HepG2 (cell line): ENCODE results near the gene DBNDD1. TPM values are rescaled to one million over a fixed set of nuclear protein-coding genes. Genes with fewer than 3 reads are reported as not detected.
"Not testable (repeated sequence)": the region's sequence is repeated elsewhere in the genome, so short reads cannot be mapped to it uniquely, and the experiment has no call there.

Source experiments
- ATAC-seq: fragments of 200-7000 bp; cut with Tn5 transposase; 3 replicates; pipeline ENCODE4 v1.9.1; 2020; ENCODE audit warnings: mild to moderate bottlenecking, moderate library complexity
- BruUV-seq: library from RNA; stranded (reverse); fragments of 400-500 nt; replicated peaks from 2 replicates; lab custom pipeline; 2021; lab: Mats Ljungman, UMichigan
- CTCF ChIA-PET: fragments of 300-600 bp; formaldehyde crosslinking; extraction: SDS; loops from one replicate; lab custom pipeline; 2021; ENCODE audit warnings: low total read pairs, inconsistent platforms, low intra/inter-chr PET ratio; lab: Yijun Ruan, JAX
- POLR2A ChIA-PET: fragments of 350-600 bp; sonication (Branson Sonifier 250); formaldehyde crosslinking; loops from one replicate; lab custom pipeline; 2020; ENCODE audit warnings: antibody characterized with exemption, inconsistent platforms; lab: Yijun Ruan, JAX
- DNase-seq: peaks from one replicate; pipeline ENCODE4 v3.0.0-alpha.2; 2015; ENCODE audit warnings: low spot score
- FAIRE-seq: peaks from 3 replicates; lab custom pipeline; 2011; peaks lifted over from hg19 to GRCh38; lab: Jason Lieb, UNC
- H2AFZ ChIP-seq: one replicate; pipeline ENCODE4 v1.6.1; 2011; ENCODE audit warnings: low read length, inconsistent platforms
- H3K27ac ChIP-seq: fragments of 300-600 bp; 3 replicates; pipeline ENCODE4 v1.8.0; 2011; ENCODE audit warnings: mixed run types, mild to moderate bottlenecking, mixed read lengths, low read length, inconsistent platforms; ENCODE audit not compliant: insufficient read depth; ENCODE audit errors: extremely low read length
- H3K27me3 ChIP-seq, 2 experiments: fragments of 200-600 bp in 1 of 2; 2 replicates in 1 of 2; 3 replicates in 1 of 2; pipeline versions ENCODE4 v1.6.0 to v1.8.0; 2011; ENCODE audit warnings: low read length in 2 of 2, mild to moderate bottlenecking in 2 of 2, moderate library complexity in 2 of 2, inconsistent platforms in 1 of 2; ENCODE audit not compliant: insufficient read depth in 2 of 2, control insufficient read depth in 1 of 2
- H3K36me3 ChIP-seq, 2 experiments: fragments of 200-600 bp in 1 of 2; replicated peaks in 1 of 2; 2 replicates in 1 of 2; 3 replicates in 1 of 2; pipeline versions ENCODE4 v1.5.1 to v1.8.0; 2011; ENCODE audit warnings: low read length in 2 of 2, inconsistent platforms in 1 of 2; ENCODE audit not compliant: insufficient read depth in 2 of 2, control insufficient read depth in 1 of 2
- H3K4me1 ChIP-seq: 2 replicates; pipeline ENCODE4 v1.5.1; 2012; ENCODE audit warnings: low read length, inconsistent platforms; ENCODE audit not compliant: insufficient read depth
- H3K4me2 ChIP-seq: 2 replicates; pipeline ENCODE4 v1.6.0; 2011; ENCODE audit warnings: low read depth, low read length, inconsistent platforms
- H3K4me3 ChIP-seq, 3 experiments: fragments of 200-600 bp in 1 of 3; sonication (generic), shearing (Covaris generic) in 1 of 3; replicated peaks in 1 of 3; 2 replicates each; pipeline ENCODE4 v1.5.1; 2011 to 2016; ENCODE audit warnings: low read length in 3 of 3, inconsistent platforms in 2 of 3, low read depth in 2 of 3, mild to moderate bottlenecking in 2 of 3, control low read depth in 1 of 3, mixed read lengths in 1 of 3; ENCODE audit not compliant: insufficient read depth in 1 of 3
- H3K79me2 ChIP-seq: one replicate; pipeline ENCODE4 v1.6.1; 2011; ENCODE audit warnings: low read length, inconsistent platforms; ENCODE audit not compliant: insufficient read depth
- H3K9ac ChIP-seq: 2 replicates; pipeline ENCODE4 v1.6.0; 2011; ENCODE audit warnings: mild to moderate bottlenecking, low read depth, low read length, inconsistent platforms; ENCODE audit not compliant: insufficient read depth
- H3K9me3 ChIP-seq: 2 replicates; pipeline ENCODE4 v1.5.1; 2012; ENCODE audit warnings: mild to moderate bottlenecking, low read length
- H4K20me1 ChIP-seq: 2 replicates; pipeline ENCODE4 v1.6.0; 2011; ENCODE audit warnings: inconsistent platforms, mild to moderate bottlenecking, low read length, moderate library complexity; ENCODE audit not compliant: insufficient read depth
- AGO2 ChIP-seq: fragments of 200-400 bp; formaldehyde crosslinking; optimal IDR thresholded peaks from 2 replicates; pipeline ENCODE3; 2017; ENCODE audit warnings: mild to moderate bottlenecking, low read depth, low read length, moderate library complexity
- ASH2L ChIP-seq: fragments of 300-600, 200-600 bp; sonication (generic); IDR thresholded peaks from 2 replicates; pipeline ENCODE4 v1.7.0; 2017; ENCODE audit warnings: low read depth, mild to moderate bottlenecking, moderate library complexity, mixed read lengths, low read length; ENCODE audit not compliant: insufficient read length
- NR2F2 ChIP-seq: IDR thresholded peaks from 2 replicates; pipeline ENCODE4 v1.6.1; 2012; ENCODE audit warnings: low read depth, inconsistent platforms, borderline replicate concordance
- RBFOX2 ChIP-seq: fragments of 200-400 bp; formaldehyde crosslinking; IDR thresholded peaks from 2 replicates; pipeline ENCODE4 v1.6.1; 2017; ENCODE audit warnings: low read depth, mild to moderate bottlenecking, low read length
- SMARCC2 ChIP-seq: fragments of 450-650 bp; IDR thresholded peaks from 2 replicates; pipeline ENCODE4 v1.6.1; 2017; ENCODE audit warnings: antibody characterized with exemption, mild to moderate bottlenecking
- ZFP62 ChIP-seq: sonication (generic); formaldehyde crosslinking; IDR thresholded peaks from 2 replicates; pipeline ENCODE4 v1.4.0; 2020; ENCODE audit warnings: missing genetic modification reagents
- ZNF317 ChIP-seq: sonication (generic); formaldehyde crosslinking; IDR thresholded peaks from 2 replicates; pipeline ENCODE4 v1.5.0; 2020; ENCODE audit warnings: mild to moderate bottlenecking, missing genetic modification reagents
- ZNF615 ChIP-seq: sonication (generic); formaldehyde crosslinking; IDR thresholded peaks from 2 replicates; pipeline ENCODE4 v1.5.0; 2020; ENCODE audit warnings: mild to moderate bottlenecking, missing genetic modification reagents, borderline replicate concordance
- ZNF782 ChIP-seq: sonication (generic); formaldehyde crosslinking; IDR thresholded peaks from 2 replicates; pipeline ENCODE4 v1.4.0; 2020; ENCODE audit warnings: missing genetic modification reagents, mild to moderate bottlenecking, borderline replicate concordance
- WGBS: methylation state at CpG from one replicate; pipeline ENCODE4 v1.1.6; 2017; ENCODE audit warnings: low lambda C conversion rate; 5-methylcytosine and 5-hydroxymethylcytosine counted together
- in situ Hi-C: cut with HindIII; loops from 2 replicates; pipeline ENCODE4 v1.10.0; 2017; ENCODE audit warnings: low pct_unique_long_range_greater_than_20kb; ENCODE audit not compliant: extremely low pct_ligation_motif_present
- intact Hi-C: fragments of 100-400 bp; cut with micrococcal nuclease; formaldehyde crosslinking; loops from one replicate; pipeline ENCODE4 v1.10.0; 2022; ENCODE audit not compliant: unreplicated experiment
- polyA plus RNA-seq, 8 experiments: library from polyadenylated mRNA; depleted of rRNA in 3 of 8; stranded (reverse) in 7 of 8; unstranded in 1 of 8; fragments of >200 nt; fragmentation: Illumina TruSeq in 4 of 8; extraction: Trizol in 4 of 8; gene quantifications; 2 replicates each; pipeline versions ENCODE4 v1.2.1 to v1.2.3, GENCODE V29; 2011 to 2016; ENCODE audit warnings: low read depth in 4 of 8, missing spikeins in 1 of 8, mixed read lengths in 1 of 8; ENCODE audit not compliant: insufficient read depth in 1 of 8
- total RNA-seq, 5 experiments: library from RNA; depleted of rRNA; stranded (reverse); fragments of >200 nt; fragmentation: Illumina TruSeq; extraction: Trizol; gene quantifications; 2 replicates each; pipeline ENCODE4 v1.2.3, GENCODE V29; 2016; ENCODE audit warnings: low read depth in 1 of 5
- TF ChIP-seq, protein P1 (sequence below): sonication (generic); formaldehyde crosslinking; IDR thresholded peaks from 2 replicates; pipeline ENCODE4 v1.4.0; 2020; ENCODE audit warnings: missing genetic modification reagents

Gene DBNDD1
- total and polyA plus RNA-seq, 2 of the 13 experiments (the other 11 are each of a cell fraction or from before 2014, with no cell fraction given), result 17.0 to 40.4 TPM

DNA sequence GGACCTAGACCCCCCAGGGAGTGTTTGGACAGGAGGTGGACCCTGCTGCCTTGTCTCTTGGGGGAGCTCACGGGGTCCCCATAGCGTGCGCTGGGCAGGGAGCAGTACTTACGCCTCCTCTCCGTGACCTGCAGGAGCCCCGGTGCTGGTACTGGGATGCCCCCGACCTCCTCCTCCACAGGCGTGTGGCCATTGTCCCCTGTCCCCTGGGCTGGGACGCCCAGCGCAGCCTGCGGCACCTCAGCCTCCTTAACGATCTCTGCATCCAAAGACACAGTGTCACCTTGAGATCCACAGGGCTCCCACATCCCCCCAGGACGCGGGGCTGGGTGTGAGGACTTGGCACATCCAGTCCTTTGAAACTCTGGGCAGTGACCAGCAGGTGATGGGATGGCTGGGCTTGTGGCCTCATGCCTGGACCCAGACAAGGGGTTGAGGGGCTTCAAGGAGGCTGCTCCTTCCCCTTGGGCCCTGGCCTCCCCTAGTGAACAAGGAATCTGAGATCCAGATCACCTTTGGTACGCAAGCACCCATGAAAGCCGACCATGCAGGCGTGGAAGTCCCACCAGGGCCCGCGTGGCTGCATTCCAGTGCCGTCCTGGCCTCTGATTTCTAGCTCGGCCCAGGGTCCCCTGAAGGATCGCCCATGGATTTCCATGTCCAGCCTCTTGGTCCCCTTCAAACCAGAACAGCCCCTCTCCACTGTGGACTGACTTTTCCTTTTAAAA, 9.9 kb downstream of the DBNDD1 start (continued):
- TF ChIP-seq AGO2, result peak; percentile 69
- no peak for TF ChIP-seq ZFP62
- no peak for TF ChIP-seq ASH2L

DNA sequence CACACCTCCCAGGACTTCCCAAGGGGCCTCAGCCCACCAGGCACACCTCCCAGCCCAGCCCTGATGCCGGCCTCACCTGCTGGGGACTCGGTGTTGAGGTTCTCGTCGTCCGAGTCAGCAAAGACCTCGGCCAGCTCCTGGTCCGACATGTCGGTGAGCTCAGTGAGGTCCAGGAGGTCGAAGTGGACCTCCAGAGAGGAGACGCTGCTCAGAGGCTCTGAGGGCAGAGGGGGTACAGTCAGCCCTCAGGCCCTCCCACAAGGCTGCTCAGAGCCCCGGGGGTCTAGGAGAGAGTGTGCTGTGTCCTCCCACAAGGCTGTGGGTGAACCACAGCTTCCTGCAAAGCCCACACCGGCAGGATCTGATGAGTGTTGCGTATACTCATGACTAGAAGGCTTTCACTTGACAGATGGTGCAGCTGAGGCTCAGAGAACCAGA, 10.5 kb downstream of the DBNDD1 start:
- ChIA-PET CTCF (no interaction called here), POLR2A (no interaction called here)
- no peak overlapping the region for H3K4me2 ChIP-seq
- WGBS, result 96% methylated on average over 11 of the region's 13 CpGs
- intact Hi-C loops, result no loop called here
- H2AFZ ChIP-seq, result no peak overlapping the region
- no peak overlapping the region for H3K27ac ChIP-seq
- no peaks in the 10 kb centered on the region for H3K27me3 ChIP-seq
- FAIRE-seq (no peak), ATAC-seq (no peak), DNase-seq (no peak)
- in situ Hi-C loops, result no loop called here
- peaks cover 30% of the 10 kb centered on the region for H3K4me1 ChIP-seq
- no peak for TF ChIP-seq ZNF317 (CRISPR knock-in tag)
- TF ChIP-seq, protein P1, sequence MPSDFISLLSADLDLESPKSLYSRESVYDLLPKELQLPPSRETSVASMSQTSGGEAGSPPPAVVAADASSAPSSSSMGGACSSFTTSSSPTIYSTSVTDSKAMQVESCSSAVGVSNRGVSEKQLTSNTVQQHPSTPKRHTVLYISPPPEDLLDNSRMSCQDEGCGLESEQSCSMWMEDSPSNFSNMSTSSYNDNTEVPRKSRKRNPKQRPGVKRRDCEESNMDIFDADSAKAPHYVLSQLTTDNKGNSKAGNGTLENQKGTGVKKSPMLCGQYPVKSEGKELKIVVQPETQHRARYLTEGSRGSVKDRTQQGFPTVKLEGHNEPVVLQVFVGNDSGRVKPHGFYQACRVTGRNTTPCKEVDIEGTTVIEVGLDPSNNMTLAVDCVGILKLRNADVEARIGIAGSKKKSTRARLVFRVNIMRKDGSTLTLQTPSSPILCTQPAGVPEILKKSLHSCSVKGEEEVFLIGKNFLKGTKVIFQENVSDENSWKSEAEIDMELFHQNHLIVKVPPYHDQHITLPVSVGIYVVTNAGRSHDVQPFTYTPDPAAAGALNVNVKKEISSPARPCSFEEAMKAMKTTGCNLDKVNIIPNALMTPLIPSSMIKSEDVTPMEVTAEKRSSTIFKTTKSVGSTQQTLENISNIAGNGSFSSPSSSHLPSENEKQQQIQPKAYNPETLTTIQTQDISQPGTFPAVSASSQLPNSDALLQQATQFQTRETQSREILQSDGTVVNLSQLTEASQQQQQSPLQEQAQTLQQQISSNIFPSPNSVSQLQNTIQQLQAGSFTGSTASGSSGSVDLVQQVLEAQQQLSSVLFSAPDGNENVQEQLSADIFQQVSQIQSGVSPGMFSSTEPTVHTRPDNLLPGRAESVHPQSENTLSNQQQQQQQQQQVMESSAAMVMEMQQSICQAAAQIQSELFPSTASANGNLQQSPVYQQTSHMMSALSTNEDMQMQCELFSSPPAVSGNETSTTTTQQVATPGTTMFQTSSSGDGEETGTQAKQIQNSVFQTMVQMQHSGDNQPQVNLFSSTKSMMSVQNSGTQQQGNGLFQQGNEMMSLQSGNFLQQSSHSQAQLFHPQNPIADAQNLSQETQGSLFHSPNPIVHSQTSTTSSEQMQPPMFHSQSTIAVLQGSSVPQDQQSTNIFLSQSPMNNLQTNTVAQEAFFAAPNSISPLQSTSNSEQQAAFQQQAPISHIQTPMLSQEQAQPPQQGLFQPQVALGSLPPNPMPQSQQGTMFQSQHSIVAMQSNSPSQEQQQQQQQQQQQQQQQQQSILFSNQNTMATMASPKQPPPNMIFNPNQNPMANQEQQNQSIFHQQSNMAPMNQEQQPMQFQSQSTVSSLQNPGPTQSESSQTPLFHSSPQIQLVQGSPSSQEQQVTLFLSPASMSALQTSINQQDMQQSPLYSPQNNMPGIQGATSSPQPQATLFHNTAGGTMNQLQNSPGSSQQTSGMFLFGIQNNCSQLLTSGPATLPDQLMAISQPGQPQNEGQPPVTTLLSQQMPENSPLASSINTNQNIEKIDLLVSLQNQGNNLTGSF (CRISPR knock-in tag), result no peak
- TF ChIP-seq NR2F2, result no peak
- no peak for TF ChIP-seq SMARCC2
- TF ChIP-seq ZNF782 (CRISPR knock-in tag), result no peak
- no peak for TF ChIP-seq RBFOX2
- no peak for TF ChIP-seq ZNF615 (CRISPR knock-in tag)
- BruUV-seq, result no TSS peak
- H3K36me3 ChIP-seq, result no peaks in the 10 kb centered on the region; a peak in 1 of 5 replicates
- H3K9me3 ChIP-seq, result no peaks in the 10 kb centered on the region
- H4K20me1 ChIP-seq, result no peaks in the 10 kb centered on the region
- no peak overlapping the region for H3K4me3 ChIP-seq
- no peak overlapping the region for H3K9ac ChIP-seq
- H3K79me2 ChIP-seq, result no peaks in the 10 kb centered on the region

DNA sequence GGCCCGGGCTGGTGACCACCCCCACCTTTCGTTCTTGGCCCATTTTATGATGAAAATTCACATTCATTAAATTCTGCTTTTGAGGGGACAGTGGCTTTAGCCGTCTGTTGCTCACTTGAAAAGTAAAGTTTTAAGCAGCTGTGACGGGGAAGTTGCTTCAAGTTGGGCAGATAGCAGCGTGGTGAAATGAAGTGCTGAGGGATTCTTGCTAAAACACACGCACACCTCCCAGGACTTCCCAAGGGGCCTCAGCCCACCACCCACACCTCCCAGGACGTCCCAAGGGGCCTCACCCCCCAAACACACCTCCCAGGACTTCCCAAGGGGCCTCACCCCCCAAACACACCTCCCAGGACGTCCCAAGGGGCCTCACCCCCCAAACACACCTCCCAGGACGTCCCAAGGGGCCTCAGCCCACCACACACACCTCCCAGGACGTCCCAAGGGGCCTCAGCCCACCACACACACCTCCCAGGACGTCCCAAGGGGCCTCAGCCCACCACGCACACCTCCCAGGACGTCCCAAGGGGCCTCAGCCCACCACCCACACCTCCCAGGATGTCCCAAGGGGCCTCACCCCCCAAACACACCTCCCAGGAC, 11.5 kb downstream of the DBNDD1 start:
- H3K9me3 ChIP-seq, H4K20me1 ChIP-seq, H3K4me3 ChIP-seq, H3K36me3 ChIP-seq, intact Hi-C loops, POLR2A ChIA-PET, ATAC-seq, H3K27me3 ChIP-seq, H3K4me2 ChIP-seq, FAIRE-seq, H3K79me2 ChIP-seq, H3K9ac ChIP-seq, H3K27ac ChIP-seq, BruUV-seq, H2AFZ ChIP-seq, DNase-seq, in situ Hi-C loops, CTCF ChIA-PET: not testable (repeated sequence)
- H3K4me1 ChIP-seq, result peaks cover 30% of the 10 kb centered on the region
- WGBS, result 85% methylated on average over 13 of the region's 13 CpGs
